A673 (cell line): ENCODE measurements around the gene ACADSB. TPM values are rescaled to one million over a fixed set of nuclear protein-coding genes. Genes with fewer than 3 reads are reported as not detected.

Experiments used
- BruUV-seq: library from RNA; stranded (reverse); fragments of 400-500 nt; replicated peaks from 2 replicates; lab custom pipeline; 2021; lab: Mats Ljungman, UMichigan
- CTCF ChIA-PET: fragments of 300-600 bp; sonication (Branson Sonifier 250); formaldehyde crosslinking; loops from one replicate; lab custom pipeline; 2022; ENCODE audit warnings: antibody characterized with exemption; lab: Charles Lee
- POLR2A ChIA-PET: fragments of 300-600 bp; sonication (Branson Sonifier 250); formaldehyde crosslinking; loops from one replicate; lab custom pipeline; 2022; ENCODE audit warnings: antibody characterized with exemption; ENCODE audit not compliant: low non-redundant PET; lab: Charles Lee
- DNase-seq: peaks from one replicate; pipeline ENCODE4 v3.0.0-alpha.2; 2015; ENCODE audit warnings: low spot score
- H3K27ac ChIP-seq: fragments of 200-600 bp; sonication (generic); 2 replicates; pipeline ENCODE4 v1.5.1; 2016; ENCODE audit warnings: mixed run types, low read depth, mild to moderate bottlenecking, mixed read lengths, antibody characterized with exemption, low read length; ENCODE audit not compliant: poor library complexity, severe bottlenecking
- H3K27me3 ChIP-seq: fragments of 200-600 bp; sonication (generic); replicated peaks from 2 replicates; pipeline ENCODE4 v1.6.1; 2017; ENCODE audit warnings: mixed run types, low read depth, mild to moderate bottlenecking, mixed read lengths, antibody characterized with exemption, low read length; ENCODE audit not compliant: insufficient read depth, poor library complexity
- H3K36me3 ChIP-seq: fragments of 200-600 bp; sonication (generic); 2 replicates; pipeline ENCODE4 v1.6.1; 2016; ENCODE audit warnings: mixed run types, mild to moderate bottlenecking, mixed read lengths, antibody characterized with exemption, low read length; ENCODE audit not compliant: insufficient read depth, poor library complexity, severe bottlenecking
- H3K4me1 ChIP-seq: fragments of 200-600 bp; sonication (generic); 2 replicates; pipeline ENCODE4 v1.6.1; 2017; ENCODE audit warnings: mixed run types, mild to moderate bottlenecking, mixed read lengths, antibody characterized with exemption, low read length; ENCODE audit not compliant: insufficient read depth, poor library complexity, severe bottlenecking
- H3K4me3 ChIP-seq: fragments of 200-600 bp; sonication (generic); 2 replicates; pipeline ENCODE4 v1.5.1; 2016; ENCODE audit warnings: low read depth, mixed run types, mild to moderate bottlenecking, mixed read lengths, low read length; ENCODE audit not compliant: poor library complexity, severe bottlenecking
- H3K9me3 ChIP-seq: fragments of 200-600 bp; sonication (generic); 2 replicates; pipeline ENCODE4 v1.6.1; 2016; ENCODE audit warnings: mixed run types, low read depth, mild to moderate bottlenecking, mixed read lengths, antibody characterized with exemption, low read length; ENCODE audit not compliant: poor library complexity, severe bottlenecking
- CTCF ChIP-seq: fragments of 300-800, 200-600 bp; sonication (generic); conservative IDR thresholded peaks from 2 replicates; pipeline ENCODE4 v1.5.1; 2017; ENCODE audit warnings: low read depth, mild to moderate bottlenecking, antibody characterized with exemption, low read length, moderate library complexity, mixed read lengths
- EZH2 ChIP-seq: fragments of 200-600 bp; sonication (generic); IDR thresholded peaks from 2 replicates; pipeline ENCODE4 v1.6.1; 2017; ENCODE audit warnings: borderline replicate concordance, low read depth, mild to moderate bottlenecking, mixed read lengths, antibody characterized with exemption, low read length; ENCODE audit not compliant: poor library complexity, severe bottlenecking
- intact Hi-C: fragments of 100-400 bp; cut with micrococcal nuclease; formaldehyde crosslinking; loops from one replicate; pipeline ENCODE4 v1.10.0; 2022; ENCODE audit not compliant: unreplicated experiment
- total RNA-seq: library from RNA; stranded (reverse); gene quantifications from 2 replicates; pipeline ENCODE4 v1.2.3, GENCODE V29; 2021

ACADSB gene
- total RNA-seq, 1 experiment from 2014 or later: 20.4 TPM

GRCh38 chr10:122997864-122998263 is 10.9 kb upstream of the ACADSB start:
- Histone ChIP-seq H3K9me3 (no peaks in the 10 kb centered on the region), H3K27ac (no peak overlapping the region), H3K27me3 (no peaks in the 10 kb centered on the region), H3K4me3 (no peak overlapping the region), H3K36me3 (peaks cover 15% of the 10 kb centered on the region), H3K4me1 (no peaks in the 10 kb centered on the region)
- intact Hi-C loops: no loop called here
- ChIA-PET CTCF (no interaction called here), POLR2A (no interaction called here)
- BruUV-seq: no TSS peak
- DNase-seq: no peak
- TF ChIP-seq EZH2: no peak
- TF ChIP-seq CTCF: no peak

GRCh38 chr10:122998360-122998917 is 10.4 kb upstream of the ACADSB start:
- Histone ChIP-seq H3K4me1 (no peaks in the 10 kb centered on the region), H3K9me3 (no peaks in the 10 kb centered on the region), H3K36me3 (peaks cover 15% of the 10 kb centered on the region), H3K27ac (no peak overlapping the region), H3K4me3 (no peak overlapping the region), H3K27me3 (no peaks in the 10 kb centered on the region)
- POLR2A ChIA-PET: no interaction called here
- no TSS peak for BruUV-seq
- no peak for TF ChIP-seq EZH2
- no peak for TF ChIP-seq CTCF
- intact Hi-C loops: no loop called here
- CTCF ChIA-PET: no interaction called here
- no peak for DNase-seq

- Histone ChIP-seq H3K27ac (no peak overlapping the region), H3K4me3 (no peak overlapping the region), H3K4me1 (no peaks in the 10 kb centered on the region), H3K27me3 (no peaks in the 10 kb centered on the region), H3K36me3 (peaks cover 15% of the 10 kb centered on the region), H3K9me3 (no peaks in the 10 kb centered on the region)
- no peak for DNase-seq
- no TSS peak for BruUV-seq
- intact Hi-C loops: no loop called here
- no peak for TF ChIP-seq EZH2
- TF ChIP-seq CTCF: no peak
- POLR2A ChIA-PET: no interaction called here
- CTCF ChIA-PET: no interaction called here
Measured at GRCh38 chr10:122998934-122999333, 9.9 kb upstream of the ACADSB start.
